ENCODE data around the gene UNC13B. TPM values are rescaled to one million over a fixed set of nuclear protein-coding genes. Genes with fewer than 3 reads are reported as not detected.

UNC13B gene
- total RNA-seq, 1 experiment from 2014 or later = 48.2 TPM

GRCh38 chr9:35116539-35116897, 45.3 kb upstream of the UNC13B start:
- no peaks in the 10 kb centered on the region for H3K9me3 ChIP-seq (ENCODE audit: control insufficient read depth, low read depth, low read length)
- H3K9ac ChIP-seq (ENCODE audit: extremely low read depth, insufficient read length, low read length) = peak overlapping the region; percentile 31
- no peak overlapping the region for H2AFZ ChIP-seq (ENCODE audit: low read length)
- H3K36me3 Mint-ChIP-seq (ENCODE audit: insufficient read depth in 1 of 3, low read depth in 3 of 3) = no peaks in the 10 kb centered on the region
- no peaks in the 10 kb centered on the region for H3K9me3 Mint-ChIP-seq
- no peak overlapping the region for H2AK5ac ChIP-seq (ENCODE audit: insufficient read length, low read length)
- H2BK120ac ChIP-seq (ENCODE audit: low read depth, low read length, poor library complexity, severe bottlenecking) = no peak overlapping the region
- H3K27me3 Mint-ChIP-seq (ENCODE audit: low read depth) = 0 out of 2 replicates have a peak, but pooled peaks cover 4% of the 10 kb centered on the region
- no peaks in the 10 kb centered on the region for H3K79me2 ChIP-seq (ENCODE audit: insufficient read depth, low read length)
- H3K4ac ChIP-seq (ENCODE audit: low read depth, low read length) = no peak overlapping the region
- H3K23ac ChIP-seq (ENCODE audit: insufficient read length, low read depth, low read length) = no peak overlapping the region
- no peak overlapping the region for H3K18ac ChIP-seq (ENCODE audit: insufficient read length, low read depth, low read length)
- H2BK5ac ChIP-seq (ENCODE audit: insufficient read length, low read length) = no peak overlapping the region
- H3K27ac ChIP-seq (ENCODE audit: insufficient read length, low read depth, low read length) = no peak overlapping the region
- H4K8ac ChIP-seq (replicated peaks; ENCODE audit: insufficient read length, low read depth, low read length) = no peak overlapping the region
- H3K27me3 ChIP-seq (ENCODE audit: insufficient read depth, low read length) = no peaks in the 10 kb centered on the region
- no CpG with 5 or more reads among the region's 12 CpGs for WGBS (ENCODE audit: extremely low coverage, insufficient read length, low lambda C conversion rate)
- H3K4me1 ChIP-seq (ENCODE audit: insufficient read depth, low read length) = peaks cover 2% of the 10 kb centered on the region; the same call in 1 of the 2 replicates
- H3K27ac Mint-ChIP-seq = peak overlapping the region; percentile 83 to 98 (median 96); a peak in 6 of 7 replicates
- H2BK20ac ChIP-seq (ENCODE audit: low read depth, low read length, poor library complexity, severe bottlenecking) = no peak overlapping the region
- H3K56ac ChIP-seq (ENCODE audit: insufficient read length, low read depth, low read length) = no peak overlapping the region
- no peak for TF ChIP-seq CTCF (conservative IDR thresholded peaks at IDR 0.05)
- H4K20me1 ChIP-seq (ENCODE audit: control insufficient read depth, insufficient read depth, insufficient read length) = no peaks in the 10 kb centered on the region
- H3K4me3 Mint-ChIP-seq = peak overlapping the region; percentile 87 to 94
- H3K4me1 Mint-ChIP-seq = peaks cover 34 to 37% of the 10 kb centered on the region in 2 experiments
- H3K79me1 ChIP-seq (ENCODE audit: insufficient read depth, low read depth, low read length, poor library complexity, severe bottlenecking) = no peaks in the 10 kb centered on the region
- no peak overlapping the region for H3T11ph ChIP-seq (ENCODE audit: low read length)
- no peak overlapping the region; the same call in 1 of the 2 replicates for H3K14ac ChIP-seq (ENCODE audit: insufficient read depth, low read length)
- H3K4me2 ChIP-seq (ENCODE audit: insufficient read depth, insufficient read length, low read length) = peak overlapping the region; percentile 96
- no peak for DNase-seq
- no peak overlapping the region for H2BK12ac ChIP-seq (ENCODE audit: insufficient read length, low read depth, low read length)
- H3K23me2 ChIP-seq (ENCODE audit: insufficient read length, low read depth, low read length, poor library complexity, severe bottlenecking) = peaks cover 14% of the 10 kb centered on the region
- H4K91ac ChIP-seq (ENCODE audit: insufficient read length, low read depth, low read length) = no peak overlapping the region
- H2BK15ac ChIP-seq (ENCODE audit: low read depth, low read length) = no peak overlapping the region
- H4K5ac ChIP-seq (ENCODE audit: insufficient read length, low read depth, low read length) = no peak overlapping the region
